Measurements from ENCODE around the gene EHD4.

EHD4 gene

GRCh38 chr15:41972253-41973242 lies at the start of gene EHD4:
Gene EHD4 (minus strand): TSS chr15:41972557. CDS start chr15:41972494, 63 bp downstream.
- DNase-seq (ENCODE audit: low read depth) = peak; percentile 94
- peak within 1 kb of the TSS; percentile 77 for H3K4me3 ChIP-seq (ENCODE audit: low read depth, low read length)

GRCh38 chr15:42021593-42021992 lies 49.2 kb upstream of the EHD4 start:
- no peak for DNase-seq (ENCODE audit: low read depth)
- H3K4me3 ChIP-seq (ENCODE audit: low read depth, low read length) = no peak overlapping the region

DNA sequence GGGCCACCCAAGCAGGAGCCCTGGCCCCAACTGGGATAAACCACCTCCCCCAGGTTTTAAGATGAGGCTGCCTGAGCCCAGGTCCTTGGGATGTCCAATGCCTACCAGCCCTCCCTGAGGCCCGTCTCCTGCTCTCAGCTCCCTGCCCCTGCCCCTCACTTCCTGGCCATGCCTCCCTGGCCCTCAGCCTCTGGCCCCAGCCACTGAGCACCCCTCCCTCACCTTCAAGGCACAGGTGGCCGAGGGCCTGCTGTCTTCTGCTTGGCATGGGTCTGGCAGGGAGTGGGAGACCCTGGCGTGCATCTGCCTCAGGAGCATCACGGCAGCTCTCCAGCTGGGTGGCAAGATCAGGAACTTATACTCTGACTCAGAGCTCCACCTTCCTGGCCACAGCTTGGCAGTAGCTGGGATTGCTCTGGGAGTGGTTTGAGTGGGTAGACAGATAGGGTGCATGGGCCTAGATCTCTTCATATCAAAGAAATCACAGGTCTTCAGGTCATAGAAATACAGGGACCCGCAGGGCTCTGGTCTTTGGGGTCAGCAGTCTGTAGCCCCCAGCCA lies 48.4 kb upstream of the EHD4 start, which contains the start of gene PLA2G4E:
TSS of gene PLA2G4E (minus strand) at position 330 of the 561 bp plus-strand sequence. CDS start at position 318, 12 bp downstream.
- H3K4me3 ChIP-seq (ENCODE audit: low read depth, low read length) = no peak within 1 kb of the TSS
- DNase-seq (ENCODE audit: low read depth) = no peak

GRCh38 chr15:42018306-42019224 lies 46.2 kb upstream of the EHD4 start:
- H3K4me3 ChIP-seq (ENCODE audit: low read depth, low read length) = no peak overlapping the region
- DNase-seq (ENCODE audit: low read depth) = no peak

DNA sequence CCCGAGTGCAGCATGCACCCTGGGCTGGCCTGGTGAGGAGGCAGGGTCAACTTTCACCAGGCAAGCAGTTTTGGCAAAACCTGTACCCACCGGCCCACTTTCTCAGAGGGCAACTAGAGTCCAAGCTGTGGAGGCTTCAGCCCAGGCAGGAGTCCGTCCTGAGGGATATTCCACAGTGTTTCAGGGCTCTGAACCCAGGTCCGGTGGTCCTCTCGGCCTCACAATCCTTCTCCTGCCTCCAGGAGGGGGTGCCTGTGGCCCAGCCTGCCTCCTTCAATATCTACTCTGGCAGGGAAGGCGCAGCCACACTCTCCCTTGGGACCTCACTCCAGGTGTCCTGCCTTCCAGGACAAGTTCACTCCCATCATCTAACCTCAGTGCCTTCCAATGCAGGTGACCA lies 44.6 kb upstream of the EHD4 start:
- no peak for DNase-seq (ENCODE audit: low read depth)
- no peak overlapping the region for H3K4me3 ChIP-seq (ENCODE audit: low read depth, low read length)

DNA sequence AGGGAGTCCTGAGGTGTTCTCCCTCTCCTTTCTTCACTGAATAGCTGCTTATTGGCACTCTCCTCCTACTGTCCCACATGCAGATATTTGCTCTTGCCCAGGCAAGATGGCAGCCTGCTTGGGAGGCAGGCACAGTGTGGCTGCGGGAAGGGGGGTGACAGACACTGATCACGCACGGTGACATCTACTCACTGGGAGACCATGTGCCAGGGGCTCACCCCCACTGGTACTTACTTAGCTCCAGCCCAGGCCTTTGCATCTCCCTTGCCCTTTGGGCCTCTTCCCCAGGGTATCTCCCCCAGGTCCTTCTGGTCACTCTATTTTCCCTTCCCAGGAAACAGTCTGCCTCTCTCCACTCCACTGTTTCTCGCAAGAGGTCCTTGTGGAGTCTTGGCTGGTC lies 42.0 kb upstream of the EHD4 start:
- H3K4me3 ChIP-seq (ENCODE audit: low read depth, low read length) = no peak overlapping the region
- DNase-seq (ENCODE audit: low read depth) = no peak

- no peak for DNase-seq (ENCODE audit: low read depth)
- H3K4me3 ChIP-seq (ENCODE audit: low read depth, low read length) = no peak overlapping the region
Measured at GRCh38 chr15:42012928-42013482, 40.6 kb upstream of the EHD4 start.

GRCh38 chr15:42012241-42012640 lies 39.9 kb upstream of the EHD4 start:
- DNase-seq (ENCODE audit: low read depth) = no peak
- H3K4me3 ChIP-seq (ENCODE audit: low read depth, low read length) = no peak overlapping the region

- H3K4me3 ChIP-seq (ENCODE audit: low read depth, low read length) = no peak overlapping the region
- DNase-seq (ENCODE audit: low read depth) = no peak
Measured at GRCh38 chr15:42011074-42011473, 38.7 kb upstream of the EHD4 start.

DNA sequence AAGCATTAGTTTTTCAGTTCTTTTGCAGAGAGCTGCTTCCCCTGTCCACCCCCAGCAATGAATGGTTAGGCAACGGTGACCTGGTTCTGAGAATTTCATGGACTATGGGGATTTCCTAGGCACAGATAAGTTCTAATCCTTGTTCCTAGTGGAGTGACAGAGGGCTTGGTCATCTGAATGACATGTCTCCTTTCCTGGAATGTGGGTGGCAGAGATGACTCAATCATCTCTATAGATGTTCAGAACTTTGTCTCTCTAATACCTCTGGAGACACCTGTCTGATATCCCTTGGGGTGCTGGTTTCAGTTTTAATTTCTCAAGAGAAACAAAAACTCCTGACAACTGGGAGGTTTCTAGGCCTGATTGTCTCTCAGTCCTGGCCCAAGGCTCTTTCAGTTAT lies 38.1 kb upstream of the EHD4 start:
- no peak for DNase-seq (ENCODE audit: low read depth)
- H3K4me3 ChIP-seq (ENCODE audit: low read depth, low read length) = no peak overlapping the region

DNA sequence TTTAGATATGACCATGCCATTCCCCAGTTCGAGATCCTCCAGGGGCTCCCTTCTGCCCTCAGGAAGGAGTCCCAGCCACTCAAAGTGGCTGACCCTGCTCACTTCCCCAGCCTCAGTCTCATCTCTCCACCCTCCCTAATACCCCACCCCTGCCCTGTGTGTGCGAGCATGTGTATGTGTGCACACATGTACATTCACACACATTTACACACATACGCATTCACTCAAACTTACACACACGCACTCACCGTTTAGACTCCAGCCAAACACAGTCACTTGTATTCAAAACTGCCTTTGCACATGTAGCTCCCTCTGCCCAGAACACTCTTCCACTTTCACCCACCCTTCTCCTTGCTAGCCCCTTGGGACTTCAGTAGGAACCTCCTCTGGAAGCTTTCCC lies 37.1 kb upstream of the EHD4 start:
- no peak for DNase-seq (ENCODE audit: low read depth)
- H3K4me3 ChIP-seq (ENCODE audit: low read depth, low read length) = no peak overlapping the region

- DNase-seq (ENCODE audit: low read depth) = no peak
- no peak overlapping the region for H3K4me3 ChIP-seq (ENCODE audit: low read depth, low read length)
Measured at GRCh38 chr15:42009022-42009421, 36.7 kb upstream of the EHD4 start.

- H3K4me3 ChIP-seq (ENCODE audit: low read depth, low read length) = no peak overlapping the region
- no peak for DNase-seq (ENCODE audit: low read depth)
Measured at GRCh38 chr15:42007386-42007785, 35.0 kb upstream of the EHD4 start.

- no peak for DNase-seq (ENCODE audit: low read depth)
- H3K4me3 ChIP-seq (ENCODE audit: low read depth, low read length) = no peak overlapping the region
Measured at GRCh38 chr15:42002333-42002732, 30.0 kb upstream of the EHD4 start.

DNA sequence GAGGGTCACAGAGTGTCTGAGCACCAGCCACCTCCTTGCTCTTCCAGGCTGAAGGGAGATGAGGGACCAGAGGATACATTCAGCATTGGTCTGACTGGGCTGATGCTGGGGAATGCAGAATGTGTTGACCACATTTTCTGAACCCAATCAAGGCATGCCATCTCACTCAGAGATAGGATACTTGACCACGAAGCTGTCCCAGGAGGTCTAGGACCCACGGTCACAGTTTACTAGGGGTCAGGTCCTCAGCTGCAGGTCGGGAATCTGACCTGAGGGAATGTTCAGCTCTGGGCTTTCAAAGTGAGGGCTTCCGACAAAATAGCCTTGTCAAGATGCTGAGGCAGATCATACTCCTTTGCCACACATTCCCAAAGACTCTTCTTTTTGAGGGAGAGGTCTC lies 28.9 kb upstream of the EHD4 start:
- H3K4me3 ChIP-seq (ENCODE audit: low read depth, low read length) = no peak overlapping the region
- DNase-seq (ENCODE audit: low read depth) = no peak

- no peak for DNase-seq (ENCODE audit: low read depth)
- no peak overlapping the region for H3K4me3 ChIP-seq (ENCODE audit: low read depth, low read length)
Measured at GRCh38 chr15:41999290-42000285, 27.2 kb upstream of the EHD4 start.

DNA sequence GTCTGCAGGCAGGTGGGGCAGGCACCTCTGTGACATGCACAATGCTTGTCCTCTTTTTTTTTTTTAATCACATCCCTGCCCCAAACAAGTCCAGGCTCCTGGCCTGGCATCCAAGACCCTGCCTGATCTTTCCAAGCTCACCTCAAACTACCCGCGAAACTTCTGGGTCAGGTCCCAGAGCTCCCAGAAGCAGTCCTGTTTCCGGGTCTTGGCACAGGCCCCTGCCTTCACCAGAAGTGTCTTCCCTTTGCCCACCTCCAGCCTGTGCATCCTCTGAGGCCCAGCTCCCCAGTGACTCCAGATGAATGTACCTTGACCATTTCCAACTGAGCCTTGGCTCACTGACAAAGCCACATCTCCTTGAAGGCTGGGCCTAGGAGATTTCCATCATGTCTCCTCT lies 25.5 kb upstream of the EHD4 start:
- H3K4me3 ChIP-seq (ENCODE audit: low read depth, low read length) = no peak overlapping the region
- DNase-seq (ENCODE audit: low read depth) = no peak

GRCh38 chr15:41996921-41997592 lies 24.7 kb upstream of the EHD4 start:
- no peak overlapping the region for H3K4me3 ChIP-seq (ENCODE audit: low read depth, low read length)
- no peak for DNase-seq (ENCODE audit: low read depth)

Data from skeletal muscle cell (primary cell).